Ecto neural progenitor cell (in vitro differentiated cells): ENCODE measurements around the gene TFRC.
"Not testable (repeated sequence)": the region's sequence is repeated elsewhere in the genome, so short reads cannot be mapped to it uniquely, and the experiment has no call there.

ENCODE experiments used
- DNase-seq: peaks from one replicate; pipeline ENCODE4 v3.0.0-alpha.2; 2018; ENCODE audit warnings: low spot score

TFRC gene

GRCh38 chr3:196048922-196049598 is 32.8 kb downstream of the TFRC start:
- no peak for DNase-seq

- no peak for DNase-seq
Observed at GRCh38 chr3:196047391-196048030, 34.4 kb downstream of the TFRC start.

- no peak for DNase-seq
Observed at GRCh38 chr3:196044513-196044912, 37.4 kb downstream of the TFRC start.

- DNase-seq: no peak
Observed at GRCh38 chr3:196042673-196043072, 39.2 kb downstream of the TFRC start.

GRCh38 chr3:196039359-196039758 is 42.5 kb downstream of the TFRC start:
- no peak for DNase-seq

GRCh38 chr3:196026059-196026458 is 55.8 kb downstream of the TFRC start:
- peak; percentile 61 for DNase-seq

- no peak for DNase-seq
Observed at GRCh38 chr3:196024968-196025367, 56.9 kb downstream of the TFRC start.

- no peak for DNase-seq
Observed at GRCh38 chr3:196023947-196024346, 57.9 kb downstream of the TFRC start.

GRCh38 chr3:196022499-196022878 is 59.4 kb downstream of the TFRC start:
- DNase-seq: not testable (repeated sequence)

GRCh38 chr3:196020373-196020772 is 61.5 kb downstream of the TFRC start:
- DNase-seq: no peak

GRCh38 chr3:196019576-196019975 is 62.3 kb downstream of the TFRC start:
- not testable (repeated sequence) for DNase-seq

- DNase-seq: not testable (repeated sequence)
Observed at GRCh38 chr3:196018159-196018558, 63.7 kb downstream of the TFRC start.

GRCh38 chr3:196016485-196016884 is 65.4 kb downstream of the TFRC start:
- no peak for DNase-seq

- DNase-seq: no peak
Observed at GRCh38 chr3:196016059-196016458, 65.8 kb downstream of the TFRC start.

- DNase-seq: no peak
Observed at GRCh38 chr3:196013587-196014487, 68.1 kb downstream of the TFRC start.

GRCh38 chr3:196012941-196013476 is 68.9 kb downstream of the TFRC start:
- no peak for DNase-seq

GRCh38 chr3:196012481-196012880 is 69.4 kb downstream of the TFRC start:
- DNase-seq: no peak

GRCh38 chr3:196009456-196009855 is 72.4 kb downstream of the TFRC start:
- no peak for DNase-seq

GRCh38 chr3:196008929-196009328 is 73.0 kb downstream of the TFRC start:
- no peak for DNase-seq

- DNase-seq: no peak
Observed at GRCh38 chr3:196008387-196008786, 73.5 kb downstream of the TFRC start.

- no peak for DNase-seq
Observed at GRCh38 chr3:196007744-196008335, 74.0 kb downstream of the TFRC start.

- not testable (repeated sequence) for DNase-seq
Observed at GRCh38 chr3:196005338-196005737, 76.6 kb downstream of the TFRC start.
